Head of caudate nucleus (tissue), 42 donors: ENCODE results near the gene SIGLEC14.
A peak's percentile ranks its signal among the peaks of the same experiment; 100 is the strongest.
"Not testable (repeated sequence)": the region's sequence is repeated elsewhere in the genome, so short reads cannot be mapped to it uniquely, and the experiment has no call there.

Source experiments
- DNase-seq, 42 donors: peaks; one replicate each; pipeline versions ENCODE4 v3.0.0 to v3.0.0-alpha.2; 2020 to 2021; ENCODE audit warnings: mixed read lengths in 7 of 42
- intact Hi-C: fragments of 100-400 bp; cut with DNase I; formaldehyde crosslinking; loops from one replicate; pipeline ENCODE4 v1.15.0; 2022

Gene SIGLEC14

GRCh38 chr19:51630315-51630714 lies 16.3 kb downstream of the SIGLEC14 start, which contains the start of gene SIGLEC5:
Gene SIGLEC5, minus strand, starts transcription at chr19:51630401. Its CDS starts 66 bp downstream, at chr19:51630335.
- intact Hi-C loops, result not testable (repeated sequence)
- peak in 6 of 42 donors; percentile 5 to 54 (median 16) for DNase-seq

DNA sequence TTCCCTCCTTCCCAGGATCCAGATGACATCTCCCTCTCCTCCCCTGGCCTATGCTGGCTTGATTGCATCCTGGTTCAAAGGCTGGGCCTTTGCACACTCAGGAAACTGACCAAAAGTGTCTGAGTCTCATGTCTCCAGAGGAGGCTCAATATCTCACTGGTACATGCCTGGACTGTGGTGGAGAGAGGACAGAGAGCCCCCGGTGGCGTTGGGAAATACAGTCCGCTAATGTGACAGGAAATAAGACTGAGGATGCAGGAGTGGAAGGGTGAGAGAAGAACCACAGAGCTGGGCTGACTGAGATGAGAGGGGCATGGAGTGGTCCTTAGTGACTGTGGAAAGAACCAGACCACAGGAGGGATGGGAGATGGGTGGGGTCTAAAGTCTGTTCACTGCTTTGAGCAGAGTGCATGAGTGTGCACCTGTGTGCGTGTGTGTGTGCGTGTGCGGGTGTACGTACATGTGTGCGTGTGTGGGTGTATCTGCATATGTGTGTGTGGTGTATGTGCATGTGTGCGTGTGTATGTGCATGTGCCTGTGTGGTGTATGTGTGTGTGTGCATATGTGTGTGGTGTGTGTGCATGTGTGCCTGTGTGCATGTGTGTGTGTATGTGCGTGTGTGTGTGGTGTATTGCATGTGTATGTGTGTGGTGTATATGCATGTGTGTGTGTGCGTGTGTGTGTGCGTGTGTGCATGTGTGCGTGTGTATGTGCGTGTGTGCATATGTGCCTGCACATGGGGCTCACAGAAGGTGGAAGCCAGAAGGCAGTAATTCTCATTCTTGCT lies 18.3 kb downstream of the SIGLEC14 start:
- intact Hi-C loops, result no loop called here
- DNase-seq, result no peak

GRCh38 chr19:51627491-51628138 lies 19.0 kb downstream of the SIGLEC14 start:
- DNase-seq, result no peak
- intact Hi-C loops, result no loop called here

DNA sequence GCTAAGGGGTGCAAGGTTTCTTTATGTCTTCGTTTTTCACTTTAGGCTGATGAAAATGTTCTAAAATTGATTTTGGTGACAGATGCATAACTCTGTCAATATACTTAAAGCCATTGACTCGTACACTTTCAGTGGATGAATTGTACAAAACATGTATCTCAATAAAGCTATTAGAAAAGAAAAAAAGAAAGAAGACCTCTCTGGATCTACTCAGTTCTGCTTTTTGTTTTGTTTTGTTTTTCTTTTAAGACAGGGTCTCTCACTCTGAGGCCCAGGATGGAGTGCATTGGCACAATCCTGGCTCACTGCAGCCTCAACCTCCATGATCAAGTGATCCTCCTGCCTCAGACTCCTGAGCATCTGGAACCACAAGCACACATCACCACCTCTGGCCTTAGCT lies 19.9 kb downstream of the SIGLEC14 start:
- intact Hi-C loops, result no loop called here
- DNase-seq, result no peak

DNA sequence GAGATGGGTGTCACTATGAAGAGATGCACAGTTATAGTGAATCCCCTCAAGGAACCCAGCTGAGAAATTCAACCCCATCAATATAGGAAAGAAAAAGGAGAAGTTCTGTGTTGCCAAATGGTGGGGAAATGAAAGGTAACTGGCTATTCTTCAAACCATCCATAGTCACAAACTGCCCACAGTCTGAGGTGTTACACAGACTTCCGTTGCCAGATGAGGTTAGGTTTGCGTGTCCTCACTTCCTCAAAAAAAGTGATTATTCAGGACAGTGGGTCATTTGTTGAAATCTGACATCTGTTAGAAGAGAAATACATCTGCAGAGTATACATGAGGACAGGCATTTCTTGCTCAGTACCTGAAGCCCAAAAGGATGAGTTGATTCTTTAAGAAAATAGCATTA lies 25.4 kb downstream of the SIGLEC14 start:
- intact Hi-C loops, result no loop called here

DNA sequence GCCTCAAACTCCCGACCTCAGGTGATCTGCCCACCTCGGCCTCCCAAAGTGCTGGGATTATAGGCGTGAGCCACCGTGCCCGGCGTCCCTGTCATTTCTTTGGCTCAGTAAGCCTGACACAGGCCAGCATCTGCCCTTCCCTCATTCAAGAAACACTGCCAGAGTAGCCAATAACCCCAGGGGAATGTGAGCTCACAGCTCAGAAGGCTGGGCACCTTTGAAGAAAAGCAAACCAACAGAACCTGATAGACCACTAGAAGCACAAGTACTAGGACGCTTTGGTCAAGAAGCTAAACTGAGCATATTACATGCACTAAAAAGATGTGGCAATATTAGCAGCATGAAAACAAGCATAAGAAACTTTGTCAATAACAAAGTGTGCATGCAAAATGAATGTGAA lies 30.6 kb downstream of the SIGLEC14 start:
- peak in 2 of 42 donors; percentile 3 to 4 for DNase-seq
- intact Hi-C loops, result no loop called here

More for the DNA sequence above, 25.4 kb downstream of the SIGLEC14 start:
- DNase-seq, result peak in 1 of 42 donors; percentile 3

GRCh38 chr19:51614789-51615188 lies 31.8 kb downstream of the SIGLEC14 start:
- intact Hi-C loops, result no loop called here
- no peak for DNase-seq

- intact Hi-C loops, result no loop called here
- DNase-seq, result no peak
Observed at GRCh38 chr19:51610576-51610975, 36.0 kb downstream of the SIGLEC14 start.

GRCh38 chr19:51607920-51608562 lies 38.6 kb downstream of the SIGLEC14 start:
- peak; percentile 22 to 85 (median 66) for DNase-seq
- intact Hi-C loops, result no loop called here

- intact Hi-C loops, result no loop called here
- DNase-seq, result peak in 1 of 42 donors; percentile 32
Observed at GRCh38 chr19:51607077-51607476, 39.5 kb downstream of the SIGLEC14 start.

- intact Hi-C loops, result no loop called here
Observed at GRCh38 chr19:51602189-51602854, 44.3 kb downstream of the SIGLEC14 start.

GRCh38 chr19:51600940-51601580 lies 45.6 kb downstream of the SIGLEC14 start:
- intact Hi-C loops, result no loop called here
- peak in 2 of 42 donors; percentile 7 to 18 for DNase-seq

More at GRCh38 chr19:51602189-51602854, 44.3 kb downstream of the SIGLEC14 start:
- DNase-seq, result peak in 1 of 42 donors; percentile 15

DNA sequence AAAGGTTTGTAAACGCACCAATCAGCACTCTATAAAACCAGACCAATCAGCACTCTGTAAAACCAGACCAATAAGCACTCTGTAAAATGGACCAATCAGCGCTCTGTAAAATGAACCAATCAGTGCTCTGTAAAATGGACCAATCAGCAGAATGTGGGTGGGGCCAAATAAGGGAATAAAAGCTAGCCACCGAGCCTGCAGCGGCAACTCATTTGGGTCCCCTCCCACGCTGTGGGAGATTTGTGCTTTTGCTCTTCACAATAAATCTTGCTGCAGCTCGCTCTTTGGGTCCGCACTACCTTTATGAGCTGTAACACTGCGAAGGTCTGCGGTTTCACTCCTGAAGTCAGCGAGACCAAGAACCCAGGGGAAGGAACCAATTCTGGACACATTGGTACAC lies 47.5 kb downstream of the SIGLEC14 start:
- DNase-seq, result peak in 1 of 42 donors; percentile 9
- intact Hi-C loops, result no loop called here

- DNase-seq, result peak in 1 of 42 donors; percentile 19
- intact Hi-C loops, result no loop called here
Observed at GRCh38 chr19:51598159-51598915, 48.3 kb downstream of the SIGLEC14 start.

DNA sequence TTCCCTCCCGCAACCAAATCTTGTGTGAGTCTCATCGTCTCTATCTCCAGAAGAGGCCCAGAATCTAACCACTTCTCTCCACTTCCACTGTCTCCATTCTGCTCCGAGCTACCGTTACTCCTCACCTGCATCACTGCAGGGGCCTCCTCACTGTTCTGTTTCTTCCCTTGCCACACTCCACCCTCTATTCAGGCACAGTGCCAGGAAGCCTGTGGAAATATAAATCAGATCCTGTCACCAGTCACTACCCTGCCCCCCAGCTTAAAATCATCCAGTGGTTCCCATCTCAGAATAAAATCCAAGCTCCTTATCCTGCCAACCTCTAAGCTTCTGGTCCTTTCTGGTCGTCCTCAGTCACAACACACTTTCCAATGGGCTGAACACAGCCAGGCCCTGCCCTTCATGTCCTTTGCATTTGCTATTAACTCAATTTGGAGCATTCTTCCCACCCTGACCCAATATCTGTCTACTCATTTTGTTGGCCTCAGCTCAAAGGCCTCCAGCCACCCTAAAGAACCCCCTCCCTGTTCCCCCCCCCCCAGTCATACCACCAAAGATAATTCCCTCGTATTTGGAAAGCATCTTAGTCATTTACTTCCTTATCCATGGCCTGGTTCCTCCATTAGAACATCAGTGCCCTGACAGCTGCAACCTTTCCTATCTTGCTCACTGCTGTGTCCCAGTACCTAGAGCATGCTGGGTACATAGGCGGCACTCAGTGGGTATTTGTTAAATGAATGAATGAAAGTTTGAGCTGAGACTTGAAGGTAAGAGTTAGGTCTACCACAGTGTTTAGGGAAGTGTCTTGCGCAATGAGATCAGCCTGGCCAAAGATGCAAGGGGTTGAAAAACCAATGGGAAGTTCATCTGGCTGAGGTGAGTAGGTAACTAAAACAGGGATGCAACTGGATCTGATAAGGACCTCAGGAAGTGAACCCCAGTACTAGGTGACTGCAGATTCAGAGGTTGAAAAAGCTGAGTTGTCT lies 51.1 kb downstream of the SIGLEC14 start:
- intact Hi-C loops, result loop anchor here (2.0 kb wide), 1 partner anchor 487 kb away; the partner anchor contains the start of gene CTU1
- DNase-seq, result peak in 3 of 42 donors; percentile 11 to 28 (median 15)

DNA sequence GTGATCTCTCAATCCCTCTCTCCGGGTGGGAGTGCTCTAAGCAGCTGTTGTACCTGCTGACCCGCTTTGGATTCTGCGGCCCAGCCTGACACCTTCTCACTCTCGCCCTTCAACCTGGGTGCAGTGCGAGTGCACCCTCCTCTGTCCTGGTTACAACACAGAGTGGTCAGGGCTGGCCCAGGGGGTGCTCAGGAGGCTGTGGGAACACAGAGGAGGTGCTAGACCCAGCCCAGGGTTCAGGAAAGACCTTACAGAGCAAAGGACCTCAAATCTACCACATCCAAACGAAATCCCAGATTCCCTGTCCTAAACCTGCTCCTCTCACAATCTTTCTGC lies 51.9 kb downstream of the SIGLEC14 start:
- DNase-seq, result no peak
- intact Hi-C loops, result loop anchor here (2.0 kb wide), 1 partner anchor 486 kb away; the partner anchor contains the start of gene CTU1
